ENCODE results near the gene RELL1. TPM values are rescaled to one million over a fixed set of nuclear protein-coding genes. Genes with fewer than 3 reads are reported as not detected.

The RELL1 gene
- total and polyA plus RNA-seq, 5 donors from 2014 or later, result 2.7 to 24.3 (median 5.3) TPM

DNA sequence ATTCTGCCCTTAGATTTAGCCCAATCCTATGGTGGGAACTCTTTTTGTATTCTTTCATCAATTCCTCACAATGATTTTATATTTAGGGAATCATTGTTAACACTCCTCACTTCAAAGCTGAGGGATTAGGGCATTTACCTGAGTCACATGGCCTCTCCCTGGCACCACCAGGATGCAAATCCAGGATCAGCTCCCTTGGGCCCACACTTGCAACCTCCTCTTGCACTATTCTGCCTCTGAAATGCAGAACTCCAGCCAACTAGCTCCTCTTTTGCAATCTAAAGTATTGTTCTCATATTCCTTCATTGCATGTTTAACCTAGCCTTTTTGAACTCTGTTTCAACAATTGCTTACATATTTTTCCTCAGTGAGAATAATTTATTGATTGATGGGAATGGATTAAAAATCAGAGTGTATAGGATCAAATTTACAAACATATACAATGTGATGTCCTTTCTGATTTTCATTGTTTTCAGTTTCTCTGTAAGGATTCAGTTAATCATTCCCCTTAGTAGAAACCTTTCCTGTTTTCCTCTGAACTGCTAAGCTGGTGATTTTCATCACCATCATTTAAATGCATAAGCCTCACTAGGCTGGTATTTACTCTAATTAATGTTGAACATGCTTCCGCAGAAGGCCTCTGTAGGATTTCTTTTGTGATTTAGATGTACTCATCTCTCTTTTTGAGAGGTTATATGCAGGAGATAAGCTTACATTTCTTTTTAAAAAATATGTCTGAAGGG is 3.3 kb upstream of the RELL1 start:
- peaks cover 16% of the 10 kb centered on the region for H3K4me1 ChIP-seq (ENCODE audit: control insufficient read depth, insufficient read depth, low read length, poor library complexity, severe bottlenecking)
- H3K36me3 ChIP-seq (ENCODE audit: control insufficient read depth, insufficient read depth, low read length), result no peaks in the 10 kb centered on the region
- H3K9me3 ChIP-seq (ENCODE audit: control insufficient read depth in 2 of 2, low read length in 2 of 2), result no peaks in the 10 kb centered on the region
- no peak overlapping the region for H3K4me3 ChIP-seq (ENCODE audit: low read depth, low read length)
- peaks cover 9 to 19% (median 15%) of the 10 kb centered on the region in 4 donors for H3K4me1 Mint-ChIP-seq
- H3K27me3 ChIP-seq (ENCODE audit: control insufficient read depth, insufficient read depth, low read length), result no peaks in the 10 kb centered on the region
- H3K9me3 Mint-ChIP-seq, result peaks cover 0 to 12% (median 3%) of the 10 kb centered on the region in 7 donors
- H3K27me3 Mint-ChIP-seq, result peaks cover 5% of the 10 kb centered on the region
- peak overlapping the region in 2 of 4 donors; percentile 4 to 65 for H3K4me3 Mint-ChIP-seq
- ATAC-seq (ENCODE audit: low read depth in 2 of 2) (no peak), DNase-seq (no peak)
- no peak overlapping the region for H3K27ac Mint-ChIP-seq
- no peaks in the 10 kb centered on the region for H3K36me3 Mint-ChIP-seq
- no peak overlapping the region for H3K27ac ChIP-seq (ENCODE audit: insufficient read depth, low read length, poor library complexity, severe bottlenecking)

DNA sequence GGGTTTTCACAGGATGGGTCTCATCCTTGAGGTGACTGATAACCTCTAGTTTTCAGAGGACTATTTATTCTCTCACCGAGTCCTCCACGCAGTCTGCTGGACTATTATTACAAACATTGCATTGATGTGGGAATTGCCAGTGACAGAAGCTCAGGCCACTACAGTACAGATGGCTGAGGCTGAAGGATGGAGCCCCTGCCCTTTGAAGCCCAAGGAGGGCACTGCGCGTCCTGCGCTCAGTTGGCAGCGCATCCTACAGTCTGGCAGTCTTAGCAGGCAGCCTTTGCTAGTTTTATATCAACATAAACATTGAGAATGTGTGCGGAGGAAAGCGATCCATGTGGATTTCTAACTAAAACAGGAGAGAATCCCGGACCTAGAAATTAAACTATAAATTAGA is 1.5 kb upstream of the RELL1 start:
- Histone ChIP-seq H3K4me1 (ENCODE audit: control insufficient read depth, insufficient read depth, low read length, poor library complexity, severe bottlenecking) (peaks cover 30% of the 10 kb centered on the region), H3K36me3 (ENCODE audit: control insufficient read depth, insufficient read depth, low read length) (no peaks in the 10 kb centered on the region), H3K9me3 (ENCODE audit: control insufficient read depth in 2 of 2, low read length in 2 of 2) (no peaks in the 10 kb centered on the region), H3K4me3 (ENCODE audit: low read depth, low read length) (no peak overlapping the region), H3K27me3 (ENCODE audit: control insufficient read depth, insufficient read depth, low read length) (no peaks in the 10 kb centered on the region), H3K27ac (ENCODE audit: insufficient read depth, low read length, poor library complexity, severe bottlenecking) (no peak overlapping the region)
- no peaks in the 10 kb centered on the region for H3K36me3 Mint-ChIP-seq
- H3K9me3 Mint-ChIP-seq, result peaks cover 0 to 3% (median 2%) of the 10 kb centered on the region in 7 donors
- H3K27ac Mint-ChIP-seq, result no peak overlapping the region
- H3K27me3 Mint-ChIP-seq, result peaks cover 5% of the 10 kb centered on the region
- DNase-seq (no peak), ATAC-seq (ENCODE audit: low read depth in 2 of 2) (no peak)
- H3K4me3 Mint-ChIP-seq, result peak overlapping the region in 2 of 4 donors; percentile 93 to 94
- H3K4me1 Mint-ChIP-seq, result peaks cover 18 to 32% (median 24%) of the 10 kb centered on the region in 4 donors

DNA sequence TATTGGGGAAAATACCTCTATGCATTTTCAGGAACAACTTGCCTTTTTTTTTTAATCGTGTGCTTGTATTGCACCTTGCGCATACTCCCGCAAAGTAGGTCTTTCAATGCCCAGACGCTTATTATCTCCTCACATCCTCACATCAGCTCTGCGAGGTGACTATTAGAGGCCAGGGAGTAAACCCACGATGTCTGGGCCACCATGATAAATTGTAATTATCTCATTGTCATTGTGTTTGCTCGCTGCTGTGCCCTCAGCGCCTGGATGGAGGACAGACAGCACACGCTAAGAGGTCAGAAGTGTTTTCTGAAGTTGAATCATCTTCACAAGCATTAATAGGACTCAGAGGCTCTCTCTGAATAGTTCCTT is 1.0 kb upstream of the RELL1 start:
- Mint-ChIP-seq H3K4me1 (peaks cover 23 to 37% (median 28%) of the 10 kb centered on the region in 4 donors), H3K4me3 (peak overlapping the region; percentile 93 to 98 (median 95)), H3K36me3 (no peaks in the 10 kb centered on the region), H3K9me3 (no peaks in the 10 kb centered on the region), H3K27ac (peak overlapping the region in 2 of 3 donors; percentile 21 to 94), H3K27me3 (peaks cover 5% of the 10 kb centered on the region)
- ATAC-seq (ENCODE audit: low read depth in 2 of 2), result no peak
- Histone ChIP-seq H3K9me3 (ENCODE audit: control insufficient read depth in 2 of 2, low read length in 2 of 2) (no peaks in the 10 kb centered on the region), H3K4me3 (ENCODE audit: low read depth, low read length) (peak overlapping the region; percentile 23), H3K36me3 (ENCODE audit: control insufficient read depth, insufficient read depth, low read length) (no peaks in the 10 kb centered on the region), H3K27me3 (ENCODE audit: control insufficient read depth, insufficient read depth, low read length) (no peaks in the 10 kb centered on the region), H3K27ac (ENCODE audit: insufficient read depth, low read length, poor library complexity, severe bottlenecking) (peak overlapping the region; percentile 84), H3K4me1 (ENCODE audit: control insufficient read depth, insufficient read depth, low read length, poor library complexity, severe bottlenecking) (peaks cover 32% of the 10 kb centered on the region)
- no peak for DNase-seq

DNA sequence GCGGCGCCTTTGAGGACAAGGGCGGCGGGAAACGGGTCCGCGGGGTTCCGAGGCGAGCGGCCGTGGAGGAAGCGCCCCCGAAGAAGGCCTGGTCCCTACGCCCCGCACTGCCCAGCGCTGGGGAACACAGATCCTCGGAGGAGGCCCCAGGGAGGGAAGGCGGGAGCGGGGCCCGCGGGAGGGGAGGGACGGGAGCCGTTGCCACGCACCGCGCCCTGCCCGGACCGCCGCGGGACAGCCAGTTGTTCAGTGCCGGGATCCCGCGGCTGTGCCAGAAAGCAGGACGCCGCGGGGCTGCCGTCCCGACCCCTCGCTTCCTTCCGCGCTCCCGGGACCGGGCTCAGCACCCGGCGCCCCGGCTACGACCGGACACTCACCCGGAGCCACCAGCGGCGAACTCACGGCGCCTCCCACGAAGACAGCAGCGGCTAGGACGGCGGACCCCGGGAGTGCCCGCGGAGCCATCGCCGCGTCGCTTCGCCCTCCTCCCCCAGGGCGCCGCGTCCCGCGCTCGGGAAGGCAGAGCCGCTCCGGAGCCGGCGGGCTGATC is 278 bp downstream of the RELL1 start:
- Mint-ChIP-seq H3K4me3 (peak overlapping the region; percentile 93 to 99 (median 96)), H3K4me1 (peaks cover 28 to 40% (median 34%) of the 10 kb centered on the region in 4 donors), H3K27ac (peak overlapping the region; percentile 93 to 97 (median 95)), H3K36me3 (no peaks in the 10 kb centered on the region), H3K9me3 (no peaks in the 10 kb centered on the region), H3K27me3 (peaks cover 5% of the 10 kb centered on the region)
- Histone ChIP-seq H3K36me3 (ENCODE audit: control insufficient read depth, insufficient read depth, low read length) (no peaks in the 10 kb centered on the region), H3K4me3 (ENCODE audit: low read depth, low read length) (peak overlapping the region; percentile 93), H3K4me1 (ENCODE audit: control insufficient read depth, insufficient read depth, low read length, poor library complexity, severe bottlenecking) (peaks cover 32% of the 10 kb centered on the region), H3K27ac (ENCODE audit: insufficient read depth, low read length, poor library complexity, severe bottlenecking) (peak overlapping the region; percentile 84), H3K9me3 (ENCODE audit: control insufficient read depth in 2 of 2, low read length in 2 of 2) (no peaks in the 10 kb centered on the region), H3K27me3 (ENCODE audit: control insufficient read depth, insufficient read depth, low read length) (no peaks in the 10 kb centered on the region)
- DNase-seq (peak in 1 of 3 donors; percentile 37), ATAC-seq (ENCODE audit: low read depth in 2 of 2) (peak; percentile 2 to 3)

DNA sequence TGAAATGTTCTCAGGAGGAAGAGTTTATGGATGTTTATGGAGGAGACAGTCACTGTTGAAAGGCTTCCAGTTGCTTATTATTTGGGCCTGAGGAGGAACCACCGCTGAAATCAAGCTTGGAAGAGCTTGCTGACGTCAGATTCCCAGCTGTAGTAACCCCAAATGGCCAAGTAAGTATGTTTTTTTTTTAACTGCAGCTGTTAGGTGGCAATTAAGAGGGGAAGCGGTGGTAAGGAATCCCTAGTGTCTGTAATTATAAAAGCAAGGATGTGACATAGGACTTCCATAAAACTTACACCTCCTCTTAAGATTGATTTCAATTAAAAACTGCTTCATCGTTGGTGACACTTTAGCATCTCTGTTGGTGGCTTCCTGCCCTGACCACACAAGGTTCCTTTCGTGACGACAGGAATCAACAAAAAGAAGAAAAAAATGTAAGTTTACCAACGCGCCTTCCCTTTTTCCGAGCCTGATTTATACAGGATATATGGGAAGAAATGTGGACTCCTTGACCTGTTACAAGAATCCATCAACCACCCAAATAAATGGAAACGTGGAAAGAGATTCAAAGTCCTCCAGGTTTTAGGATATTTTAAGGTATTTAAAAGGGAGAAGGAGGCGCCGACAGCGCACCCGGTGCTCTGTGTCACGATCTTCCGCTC is 884 bp downstream of the RELL1 start:
- Histone ChIP-seq H3K4me1 (ENCODE audit: control insufficient read depth, insufficient read depth, low read length, poor library complexity, severe bottlenecking) (peaks cover 32% of the 10 kb centered on the region), H3K9me3 (ENCODE audit: control insufficient read depth in 2 of 2, low read length in 2 of 2) (no peaks in the 10 kb centered on the region), H3K27ac (ENCODE audit: insufficient read depth, low read length, poor library complexity, severe bottlenecking) (peak overlapping the region; percentile 84), H3K4me3 (ENCODE audit: low read depth, low read length) (peak overlapping the region; percentile 93), H3K36me3 (ENCODE audit: control insufficient read depth, insufficient read depth, low read length) (no peaks in the 10 kb centered on the region), H3K27me3 (ENCODE audit: control insufficient read depth, insufficient read depth, low read length) (no peaks in the 10 kb centered on the region)
- peak; percentile 38 to 84 (median 77) for DNase-seq
- H3K36me3 Mint-ChIP-seq, result no peaks in the 10 kb centered on the region
- peak overlapping the region; percentile 93 to 97 (median 95) for H3K27ac Mint-ChIP-seq
- peak overlapping the region; percentile 92 to 99 (median 93) for H3K4me3 Mint-ChIP-seq
- H3K9me3 Mint-ChIP-seq, result no peaks in the 10 kb centered on the region
- ATAC-seq (ENCODE audit: low read depth in 2 of 2), result no peak
- peaks cover 5% of the 10 kb centered on the region for H3K27me3 Mint-ChIP-seq
- peaks cover 29 to 40% (median 35%) of the 10 kb centered on the region in 4 donors for H3K4me1 Mint-ChIP-seq

DNA sequence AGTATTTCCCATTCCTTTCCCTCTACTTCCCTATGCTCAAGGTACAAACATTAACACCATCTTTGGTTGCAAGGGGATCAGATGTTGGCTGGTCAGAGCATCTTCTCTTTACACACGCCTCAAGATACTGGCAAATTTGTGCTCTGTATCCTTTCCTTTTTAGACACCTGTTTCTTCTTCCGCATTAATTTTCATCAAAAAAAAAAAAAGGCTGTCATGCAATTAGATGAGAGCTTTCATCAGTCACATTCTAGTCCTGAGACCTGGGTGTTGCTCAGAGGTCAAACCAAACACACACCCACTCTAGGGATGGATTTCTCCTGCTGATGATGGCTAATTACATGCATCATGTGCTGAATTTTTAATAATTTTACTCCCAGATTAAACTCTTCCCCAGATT is 2.0 kb downstream of the RELL1 start:
- H3K4me1 ChIP-seq (ENCODE audit: control insufficient read depth, insufficient read depth, low read length, poor library complexity, severe bottlenecking), result peaks cover 32% of the 10 kb centered on the region
- no peak for DNase-seq
- Mint-ChIP-seq H3K27me3 (no peaks in the 10 kb centered on the region), H3K27ac (peak overlapping the region in 2 of 3 donors; percentile 9 to 97), H3K36me3 (no peaks in the 10 kb centered on the region), H3K4me3 (peak overlapping the region in 3 of 4 donors; percentile 93 to 99 (median 93)), H3K9me3 (no peaks in the 10 kb centered on the region), H3K4me1 (peaks cover 28 to 40% (median 33%) of the 10 kb centered on the region in 4 donors)
- H3K4me3 ChIP-seq (ENCODE audit: low read depth, low read length), result no peak overlapping the region
- peaks cover 3% of the 10 kb centered on the region for H3K36me3 ChIP-seq (ENCODE audit: control insufficient read depth, insufficient read depth, low read length)
- no peaks in the 10 kb centered on the region for H3K9me3 ChIP-seq (ENCODE audit: control insufficient read depth in 2 of 2, low read length in 2 of 2)
- ATAC-seq (ENCODE audit: low read depth in 2 of 2), result no peak
- no peak overlapping the region for H3K27ac ChIP-seq (ENCODE audit: insufficient read depth, low read length, poor library complexity, severe bottlenecking)
- no peaks in the 10 kb centered on the region for H3K27me3 ChIP-seq (ENCODE audit: control insufficient read depth, insufficient read depth, low read length)

DNA sequence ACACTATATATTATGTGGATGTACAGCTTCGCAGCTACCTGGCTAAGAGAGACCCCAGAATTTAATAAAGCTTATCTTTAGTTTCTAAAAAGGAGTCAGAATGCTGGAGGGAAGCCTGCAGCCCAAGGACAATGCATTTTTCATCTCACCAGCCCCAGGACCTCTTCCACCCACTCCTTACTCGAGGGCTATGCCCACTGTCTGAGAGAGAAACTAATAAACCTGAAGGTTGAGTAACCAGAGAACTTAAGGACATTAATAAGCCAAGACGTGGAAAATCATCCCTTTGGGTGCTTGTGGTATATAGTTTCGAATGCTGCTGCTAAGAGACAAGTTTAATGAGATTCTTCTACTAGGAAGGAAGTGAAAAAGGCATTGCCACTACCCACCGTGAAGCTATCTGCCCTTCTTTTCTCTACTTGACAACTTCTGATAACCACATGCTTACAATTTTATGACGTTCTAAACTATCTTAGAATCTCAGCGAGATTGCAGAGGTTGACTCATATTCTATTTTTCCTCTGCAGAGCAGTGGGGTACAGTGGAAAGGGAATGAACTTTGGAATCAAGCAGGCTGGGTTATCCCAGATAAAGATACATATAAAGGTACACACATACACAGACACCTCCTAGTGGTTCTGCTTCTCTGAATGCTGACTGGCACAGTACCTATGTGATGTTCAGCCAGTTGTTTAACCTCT is 3.3 kb downstream of the RELL1 start:
- Mint-ChIP-seq H3K36me3 (no peaks in the 10 kb centered on the region), H3K27ac (peak overlapping the region; percentile 2 to 71 (median 68)), H3K27me3 (no peaks in the 10 kb centered on the region), H3K4me3 (peak overlapping the region; percentile 66 to 94 (median 82)), H3K9me3 (no peaks in the 10 kb centered on the region), H3K4me1 (peaks cover 34 to 50% (median 35%) of the 10 kb centered on the region in 4 donors)
- H3K27me3 ChIP-seq (ENCODE audit: control insufficient read depth, insufficient read depth, low read length), result no peaks in the 10 kb centered on the region
- no peak overlapping the region for H3K27ac ChIP-seq (ENCODE audit: insufficient read depth, low read length, poor library complexity, severe bottlenecking)
- peak in 2 of 3 donors; percentile 19 to 50 for DNase-seq
- no peaks in the 10 kb centered on the region for H3K9me3 ChIP-seq (ENCODE audit: control insufficient read depth in 2 of 2, low read length in 2 of 2)
- no peak for ATAC-seq (ENCODE audit: low read depth in 2 of 2)
- peaks cover 3% of the 10 kb centered on the region for H3K36me3 ChIP-seq (ENCODE audit: control insufficient read depth, insufficient read depth, low read length)
- peaks cover 32% of the 10 kb centered on the region for H3K4me1 ChIP-seq (ENCODE audit: control insufficient read depth, insufficient read depth, low read length, poor library complexity, severe bottlenecking)
- H3K4me3 ChIP-seq (ENCODE audit: low read depth, low read length), result peak overlapping the region; percentile 52

All from CD4-positive, CD25-positive, alpha-beta regulatory T cell (primary cell).